GM19043 (cell line): ENCODE results near the gene NGRN.
"Not testable (repeated sequence)": the region's sequence is repeated elsewhere in the genome, so short reads cannot be mapped to it uniquely, and the experiment has no call there.

ENCODE experiments used
- ATAC-seq: cut with Tn5 transposase; IDR thresholded peaks from one replicate; pipeline ENCODE4 v1.9.1; 2021; ENCODE audit warnings: low read depth; ENCODE audit not compliant: unreplicated experiment

Gene NGRN

DNA sequence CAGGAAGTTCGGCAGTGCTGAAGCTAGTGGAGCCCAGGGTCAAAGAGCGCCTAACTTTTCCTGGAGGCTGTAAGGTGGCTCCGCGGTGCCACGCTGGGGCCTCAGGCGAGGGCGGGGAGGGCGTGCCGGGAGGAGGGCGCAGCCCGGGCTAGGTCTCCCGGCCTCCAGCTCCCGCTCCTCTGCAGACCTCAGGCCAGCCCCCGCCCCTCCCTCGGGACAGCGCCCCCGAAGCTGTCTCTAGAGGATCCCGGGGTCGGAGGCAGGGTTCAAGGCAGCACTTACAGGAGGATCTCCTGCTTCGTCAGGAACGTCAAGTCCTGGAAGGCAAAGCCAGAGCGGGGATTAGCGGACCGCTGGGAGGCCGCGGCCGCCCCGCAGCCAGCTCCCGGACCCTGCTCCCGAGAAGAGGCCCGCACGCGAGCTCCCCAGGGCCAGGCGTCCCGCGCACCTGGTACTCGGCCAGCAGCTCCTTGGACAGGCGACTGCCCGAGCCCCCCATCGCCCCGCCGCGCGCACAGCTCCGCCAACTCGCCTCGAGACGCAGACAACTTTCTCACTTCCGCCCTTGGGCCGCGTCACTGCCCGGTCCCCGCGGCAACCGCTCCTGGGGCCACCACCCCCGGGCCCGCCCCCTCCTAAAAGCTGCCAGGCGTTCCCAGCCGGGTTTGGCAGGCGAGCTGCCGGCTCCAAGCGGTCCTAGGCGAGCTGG is 31.9 kb upstream of the NGRN start, which contains the start of gene CIB1:
TSS of gene CIB1 (minus strand) at position 555 of the 709 bp plus-strand sequence. CDS start at position 499, 56 bp downstream.
- ATAC-seq, result peak; percentile 87

DNA sequence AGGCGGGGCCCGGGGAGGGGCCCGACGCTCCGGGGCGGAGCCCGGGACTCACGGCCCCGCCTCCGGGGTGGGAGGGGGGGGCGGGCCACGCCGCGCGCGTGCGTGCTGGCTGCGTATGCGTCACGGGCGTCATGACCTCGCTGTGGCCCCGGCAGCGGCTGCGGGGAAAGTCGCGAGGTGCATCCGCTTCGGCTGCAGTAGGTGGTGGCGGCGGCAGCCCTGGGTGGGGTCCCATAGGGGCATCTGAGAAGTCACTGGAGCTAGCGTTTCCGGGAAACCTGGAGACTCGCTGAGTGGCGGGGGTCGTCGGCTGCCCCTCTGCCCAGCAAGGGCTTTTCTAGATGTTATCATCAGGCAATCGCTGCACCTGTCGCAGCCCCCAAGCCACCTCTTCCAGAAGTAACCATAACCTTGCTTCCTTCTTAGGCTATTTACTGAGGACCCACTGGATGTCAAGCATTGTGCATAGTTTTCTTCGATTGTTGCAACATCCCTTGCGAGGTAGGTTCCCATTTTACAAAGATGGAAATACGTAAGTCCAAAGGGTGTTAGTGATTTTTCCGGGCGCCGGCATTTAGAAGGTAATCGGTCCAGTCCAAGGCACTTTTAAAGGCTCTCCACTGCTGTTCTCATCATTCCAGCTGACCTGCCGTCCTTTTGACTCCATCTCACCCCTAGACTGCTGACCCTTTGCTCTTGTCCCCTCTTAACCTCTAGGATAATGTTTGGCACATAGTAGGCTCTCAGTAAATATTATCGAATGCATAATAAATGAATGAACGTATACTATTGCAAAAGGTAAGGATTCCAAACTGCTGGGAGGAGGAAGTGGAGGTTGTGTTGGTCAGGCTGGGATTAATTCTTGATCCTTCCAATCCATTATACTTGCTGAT is 31.1 kb upstream of the NGRN start, which contains the start of gene GDPGP1:
TSS of gene GDPGP1 (plus strand) at position 114 of the 893 bp plus-strand sequence. CDS start 6,700 bp downstream, outside the sequence.
- ATAC-seq, result peak; percentile 41

DNA sequence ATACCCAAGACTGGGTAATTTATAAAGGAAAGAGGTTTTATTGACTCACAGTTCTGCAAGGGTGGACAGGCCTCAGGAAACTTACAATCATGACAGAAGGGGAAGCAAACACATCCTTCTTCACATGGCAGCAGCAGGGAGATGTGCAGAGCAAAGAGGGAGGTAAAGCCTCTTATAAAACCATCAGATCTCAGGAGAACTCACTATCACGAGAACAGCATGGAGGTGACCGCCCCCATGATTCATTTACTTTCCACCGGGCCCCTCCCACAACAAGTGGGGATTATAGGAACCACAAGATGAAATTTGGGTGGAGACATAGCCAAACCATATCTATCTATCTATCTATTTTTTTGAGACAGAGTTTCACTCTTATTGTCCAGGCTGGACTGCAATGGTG is 26.1 kb upstream of the NGRN start:
- ATAC-seq, result no peak

DNA sequence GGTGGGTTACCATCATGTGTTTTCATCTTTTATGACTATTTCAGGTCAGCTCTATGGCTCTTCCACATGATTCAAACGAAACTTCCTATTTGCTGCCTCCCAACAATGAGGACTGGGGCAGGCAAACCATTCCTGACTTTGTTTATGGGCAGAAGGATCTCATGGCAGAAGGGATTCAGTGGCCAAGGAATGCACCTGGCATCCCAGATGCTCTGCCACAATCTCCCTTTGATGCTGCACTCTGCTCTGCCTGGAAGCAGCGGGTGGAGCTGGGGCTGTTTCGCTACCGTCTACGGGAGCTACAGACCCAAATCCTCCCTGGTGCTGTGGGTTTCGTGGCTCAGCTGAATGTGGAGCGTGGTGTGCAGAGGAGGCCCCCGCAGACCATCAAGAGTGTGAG is 24.6 kb upstream of the NGRN start:
- ATAC-seq, result no peak

DNA sequence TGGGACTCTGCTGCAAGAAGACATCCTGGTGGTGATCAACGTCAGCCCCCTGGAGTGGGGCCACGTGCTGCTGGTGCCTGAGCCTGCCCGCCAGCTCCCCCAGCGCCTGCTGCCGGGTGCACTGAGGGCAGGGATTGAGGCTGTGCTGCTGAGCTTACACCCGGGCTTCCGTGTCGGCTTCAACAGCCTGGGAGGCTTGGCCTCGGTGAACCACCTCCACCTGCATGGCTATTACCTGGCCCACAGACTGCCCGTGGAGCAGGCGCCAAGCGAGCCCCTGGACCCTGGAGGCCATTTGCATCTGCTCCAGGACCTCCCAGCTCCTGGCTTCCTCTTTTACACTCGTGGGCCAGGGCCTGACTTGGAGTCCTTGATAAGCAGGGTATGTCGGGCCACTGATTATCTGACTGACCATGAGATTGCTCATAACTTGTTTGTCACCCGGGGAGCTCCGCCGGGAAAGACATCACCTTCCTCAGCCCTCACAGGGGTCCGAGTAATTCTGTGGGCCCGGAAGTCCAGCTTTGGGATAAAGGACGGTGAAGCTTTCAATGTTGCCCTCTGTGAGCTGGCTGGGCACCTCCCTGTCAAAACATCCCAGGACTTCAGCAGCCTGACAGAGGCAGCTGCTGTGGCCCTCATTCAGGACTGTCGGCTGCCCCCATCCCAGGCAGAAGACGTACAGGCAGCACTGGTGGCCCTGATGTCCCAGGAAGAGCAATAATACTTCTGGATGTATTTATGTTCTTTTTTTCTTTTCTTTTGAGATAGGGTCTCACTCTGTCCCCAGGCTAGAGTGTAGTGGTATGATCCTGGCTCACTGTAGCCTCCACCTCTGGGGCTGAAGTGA is 23.9 kb upstream of the NGRN start:
- ATAC-seq, result no peak

DNA sequence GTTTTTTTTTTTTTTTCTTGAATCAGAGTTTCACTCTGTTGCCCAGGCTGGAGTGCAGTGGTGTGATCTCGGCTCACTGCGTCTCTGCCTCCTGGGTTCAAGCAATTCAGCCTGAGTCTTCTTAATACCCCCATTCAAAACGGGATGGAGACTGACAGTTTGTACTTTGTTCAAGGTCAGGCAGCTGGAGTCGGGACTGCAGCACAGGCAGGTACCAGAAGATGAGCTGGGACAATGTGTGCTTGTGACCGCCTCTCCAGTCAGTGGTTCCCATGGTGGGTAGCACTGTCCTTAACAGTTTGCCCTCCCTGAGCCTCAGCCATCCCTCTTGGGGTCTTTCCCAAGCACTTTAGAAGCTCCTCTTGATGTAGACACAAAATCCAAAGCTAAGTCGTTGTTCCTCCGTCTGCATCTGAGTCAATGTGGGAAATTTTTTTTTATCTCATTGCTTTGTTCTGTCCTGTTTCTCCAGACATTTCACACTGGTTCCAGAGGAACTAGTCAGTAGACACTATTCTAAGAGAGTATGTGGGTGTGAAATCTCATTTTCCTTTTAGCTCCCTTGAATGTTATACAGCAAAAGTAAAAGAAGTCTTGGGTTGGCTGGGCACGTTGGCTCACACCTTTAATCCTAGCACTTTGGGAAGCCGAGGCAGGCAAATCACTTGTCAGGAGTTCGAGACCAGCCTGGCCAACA is 21.4 kb upstream of the NGRN start:
- ATAC-seq, result no peak

DNA sequence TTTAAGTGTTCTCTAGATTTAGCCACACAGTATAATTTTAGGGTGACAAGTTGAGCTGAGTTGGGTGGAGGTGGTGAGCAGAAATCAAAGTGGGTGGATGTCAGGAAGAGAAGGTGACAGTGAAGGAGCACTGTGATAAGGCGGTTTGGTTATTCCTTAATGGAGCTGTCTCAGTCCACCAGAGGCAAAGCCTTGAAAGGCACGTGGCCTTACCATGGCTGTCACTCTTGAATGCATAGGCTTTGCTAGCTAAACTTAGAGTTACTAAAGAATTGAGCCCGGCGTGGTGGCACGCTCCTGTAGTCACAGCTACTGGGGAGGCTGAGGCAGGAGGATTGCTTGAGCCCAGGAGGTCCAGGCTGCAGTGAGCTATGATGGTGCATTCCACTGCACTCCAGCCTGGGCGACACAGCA is 16.7 kb upstream of the NGRN start:
- no peak for ATAC-seq

DNA sequence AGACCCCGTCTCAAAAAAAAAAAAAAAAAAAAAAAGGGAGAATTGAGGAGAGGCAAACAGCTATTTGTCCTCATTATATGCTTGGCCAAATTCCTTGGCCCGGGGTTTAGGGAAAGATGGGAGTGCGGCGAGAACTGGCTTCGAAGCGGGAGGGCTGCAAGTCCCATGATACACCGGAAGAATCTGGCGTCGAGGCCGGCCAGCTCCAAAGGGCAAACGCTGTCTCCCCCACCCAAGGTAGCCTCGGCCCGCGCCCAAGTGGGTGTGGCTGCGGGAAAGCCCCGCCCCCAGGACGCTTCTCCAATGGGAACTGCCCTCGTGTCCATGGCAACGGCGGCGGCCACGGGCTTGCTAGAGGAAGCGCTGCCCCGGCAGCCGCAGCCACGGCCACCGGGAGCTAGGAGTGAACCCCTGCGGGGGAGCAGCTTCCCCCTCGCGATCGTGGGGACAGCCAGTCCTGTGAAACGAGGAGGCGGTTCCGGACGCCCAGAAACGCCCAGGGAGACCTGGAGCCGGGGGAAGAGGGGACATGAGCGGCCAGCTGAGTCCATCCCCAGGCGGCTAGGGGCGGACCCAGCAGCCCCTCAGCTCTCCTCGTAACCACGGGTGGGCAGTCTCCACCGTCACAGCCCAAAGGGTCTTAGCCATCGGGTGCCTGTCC is 16.1 kb upstream of the NGRN start, which contains the start of gene TTLL13:
TSS of gene TTLL13 (plus strand) at position 354 of the 661 bp plus-strand sequence. CDS start 1,075 bp downstream, outside the sequence.
- peak; percentile 70 for ATAC-seq

DNA sequence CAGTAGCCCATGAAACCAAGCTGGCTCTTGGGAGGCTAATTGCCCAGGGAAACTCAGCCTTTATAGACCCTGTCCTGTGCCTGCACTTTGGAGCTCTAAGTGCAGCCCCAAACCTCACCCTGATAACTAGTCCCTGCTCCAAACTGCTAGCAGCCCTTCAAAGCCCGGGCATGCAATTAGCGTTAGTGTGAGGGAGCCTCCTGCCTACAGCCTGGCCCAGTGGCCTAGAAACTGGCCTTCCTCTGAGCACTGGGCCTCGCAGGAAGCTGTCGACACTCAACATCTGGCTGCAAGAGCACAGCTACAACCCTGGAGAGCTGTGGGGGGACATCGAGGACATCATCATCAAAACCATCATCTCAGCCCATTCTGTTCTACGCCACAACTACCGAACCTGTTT is 7.7 kb upstream of the NGRN start:
- ATAC-seq, result no peak

DNA sequence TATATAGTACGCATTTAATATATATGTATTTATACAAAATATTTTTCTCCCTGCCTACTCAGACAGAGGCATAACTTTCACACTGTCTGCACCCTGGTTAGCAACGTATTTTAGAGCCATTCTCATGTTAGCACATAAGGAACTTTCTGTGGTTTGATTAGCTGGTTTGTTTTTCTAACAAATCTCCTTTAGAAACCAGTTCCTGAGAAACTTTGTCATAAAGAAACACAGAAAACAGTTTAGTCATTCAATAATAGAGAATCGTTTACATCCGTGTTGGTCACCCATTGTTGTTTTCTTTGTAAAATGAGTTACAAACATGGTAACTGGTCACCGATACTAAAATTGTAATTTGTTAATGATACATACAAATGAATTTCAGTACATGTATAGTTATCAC is 5.9 kb upstream of the NGRN start:
- ATAC-seq, result peak; percentile 68

DNA sequence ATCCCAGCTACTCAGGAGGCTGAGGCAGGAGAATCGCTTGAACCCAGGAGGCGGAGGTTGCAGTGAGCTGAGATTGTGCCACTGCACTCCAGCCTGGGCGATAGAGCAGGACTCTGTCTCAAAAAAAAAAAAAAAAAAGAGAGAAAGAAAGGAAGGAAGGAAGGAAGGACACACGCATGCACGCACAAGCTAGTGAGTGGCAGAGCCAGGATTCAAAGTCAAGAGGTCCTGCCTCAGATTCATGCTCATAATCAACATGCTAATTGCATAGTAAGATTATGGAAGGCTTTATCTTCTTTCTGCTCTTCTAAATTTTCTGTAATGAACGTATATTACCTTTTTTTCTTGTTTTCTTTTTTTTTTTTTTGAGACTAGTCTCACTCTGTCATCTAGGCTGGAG is 4.7 kb upstream of the NGRN start:
- ATAC-seq, result not testable (repeated sequence)

DNA sequence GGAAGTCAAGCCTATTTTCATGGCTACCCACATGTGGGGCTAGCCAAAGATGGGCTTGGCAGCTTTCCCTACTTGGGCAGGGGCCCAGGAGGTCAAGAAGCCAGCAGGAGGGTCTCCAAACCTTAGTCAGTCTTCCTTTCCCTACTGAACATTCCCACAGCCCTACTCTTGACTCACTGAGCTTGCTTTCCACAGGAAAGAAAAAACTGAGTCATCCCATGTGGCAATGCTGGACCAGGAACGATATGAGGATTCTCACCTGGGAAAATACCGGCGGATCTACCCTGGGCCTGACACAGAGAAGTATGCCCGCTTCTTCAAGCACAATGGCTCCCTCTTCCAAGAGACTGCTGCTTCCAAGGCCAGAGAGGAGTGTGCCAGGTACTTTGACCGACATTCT is 3.7 kb upstream of the NGRN start:
- no peak for ATAC-seq

DNA sequence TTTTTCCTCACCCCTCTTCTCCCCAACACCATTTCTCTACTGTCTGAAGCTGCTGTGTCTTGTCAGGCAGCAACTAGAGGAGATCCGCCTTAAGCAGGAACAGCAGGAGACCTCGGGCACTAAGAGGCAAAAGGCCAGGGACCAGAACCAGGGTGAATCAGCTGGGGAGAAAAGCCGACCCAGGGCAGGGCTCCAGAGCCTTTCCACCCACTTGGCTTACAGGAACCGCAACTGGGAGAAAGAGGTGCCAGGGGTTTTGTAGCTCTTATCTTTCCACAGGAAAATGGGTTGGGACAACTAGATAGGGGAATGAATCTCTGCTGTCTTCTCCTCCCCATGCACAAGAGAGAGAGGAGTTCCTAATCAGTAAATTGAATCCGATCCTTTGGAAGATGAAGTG is 3.0 kb upstream of the NGRN start:
- ATAC-seq, result no peak

DNA sequence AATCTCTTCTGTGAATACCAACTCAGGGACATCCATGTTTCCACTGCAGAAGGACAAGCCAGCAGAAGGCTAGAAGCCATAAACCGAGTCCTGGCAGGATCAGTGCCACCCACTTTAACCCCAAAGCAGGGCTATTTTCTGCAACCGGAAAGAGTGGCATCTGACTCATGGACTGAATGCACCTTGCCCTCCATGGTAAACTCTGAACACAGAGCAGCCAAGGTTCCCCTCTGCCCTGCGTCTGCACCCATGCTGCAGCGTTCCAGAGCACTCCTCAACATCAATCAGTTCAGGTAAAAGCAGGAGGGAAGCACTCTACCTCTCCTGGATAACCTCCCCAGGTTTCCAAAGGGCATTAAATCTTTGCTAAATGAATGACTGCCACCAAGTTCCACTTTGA is 801 bp upstream of the NGRN start:
- ATAC-seq, result no peak

DNA sequence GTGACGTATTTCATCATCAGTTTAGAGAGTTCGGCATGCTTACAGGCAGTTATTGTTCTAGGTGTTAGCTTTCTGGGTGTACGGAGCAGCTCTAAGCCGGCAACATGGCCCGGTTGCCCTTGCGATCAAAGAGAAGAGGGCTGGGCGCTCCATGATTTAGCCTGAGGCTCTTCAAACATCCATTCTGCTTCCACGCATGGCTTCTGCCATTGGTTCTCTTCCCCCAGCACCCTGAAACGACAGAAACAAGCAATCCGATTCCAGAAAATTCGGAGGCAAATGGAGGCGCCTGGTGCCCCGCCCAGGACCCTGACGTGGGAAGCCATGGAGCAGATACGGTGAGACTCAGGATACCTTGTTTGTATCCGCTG is 574 bp downstream of the NGRN start:
- ATAC-seq, result no peak

DNA sequence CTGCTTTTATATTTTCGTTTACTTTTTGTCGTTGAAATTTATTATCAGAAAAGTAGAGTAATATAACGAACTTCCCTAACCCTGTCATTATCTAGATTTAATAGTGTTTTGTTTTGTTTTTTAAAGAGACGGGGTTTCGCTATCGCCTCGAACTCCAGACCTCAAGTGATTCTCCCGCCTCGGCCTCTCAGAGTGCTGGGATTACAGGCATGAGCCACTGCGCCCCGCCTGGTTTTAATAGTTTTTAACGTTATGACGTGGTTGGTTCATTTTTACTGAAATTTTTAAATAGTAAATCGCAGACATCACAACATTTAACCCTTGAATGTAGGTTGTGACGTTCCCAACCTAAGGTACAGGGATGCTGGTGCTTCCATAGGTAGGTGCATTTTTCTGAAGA is 1.0 kb downstream of the NGRN start:
- no peak for ATAC-seq

DNA sequence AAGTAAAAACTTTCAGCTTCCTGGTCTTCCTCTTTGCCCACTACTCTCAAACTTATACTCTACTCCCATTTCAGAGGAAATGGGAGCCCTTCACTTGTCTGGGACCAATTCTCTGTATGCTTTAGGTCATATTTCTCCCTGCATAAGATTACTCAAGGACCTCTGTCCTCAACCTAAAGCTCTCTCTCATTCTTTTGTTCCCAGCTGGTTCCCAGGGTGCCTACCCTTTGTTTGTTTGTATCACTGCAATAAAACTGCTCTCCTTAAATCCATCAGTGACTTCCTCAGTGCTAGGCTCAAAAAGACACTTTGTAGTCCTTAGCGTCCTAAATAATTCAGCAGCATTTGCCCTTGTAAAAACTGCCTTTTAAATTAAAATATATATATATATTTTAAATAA is 2.9 kb downstream of the NGRN start:
- ATAC-seq, result no peak

DNA sequence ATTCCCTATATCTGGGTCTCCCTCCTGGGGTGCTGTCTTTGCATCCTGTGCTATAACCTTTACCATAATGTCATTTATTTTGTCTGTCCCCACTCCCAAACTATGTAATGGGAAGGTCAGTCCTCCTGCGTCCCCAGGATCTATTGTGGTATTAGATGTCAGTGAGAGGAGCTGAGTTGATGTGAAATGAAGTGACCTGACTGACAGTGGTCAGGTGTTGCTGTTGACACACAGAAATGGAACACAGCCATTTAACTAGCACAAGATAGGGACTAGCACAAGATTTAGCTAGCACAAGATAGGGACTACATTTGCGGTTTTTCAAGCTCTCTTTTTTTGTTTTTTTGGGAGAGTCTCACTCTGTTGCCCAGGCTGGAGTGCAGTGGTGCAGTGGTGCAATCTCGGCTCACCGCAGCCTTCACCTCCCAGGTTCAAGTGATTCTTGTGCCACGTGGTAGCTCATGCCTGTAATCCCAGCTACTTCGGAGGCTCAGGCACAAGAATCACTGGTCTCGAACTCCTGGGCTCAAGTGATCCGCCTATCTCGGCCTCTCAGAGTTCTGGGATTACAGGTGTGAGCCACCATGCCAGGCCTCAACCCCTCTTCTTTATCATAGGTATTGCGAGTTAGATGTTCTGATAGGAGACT is 5.2 kb downstream of the NGRN start:
- no peak for ATAC-seq
